ENCODE measurements around the gene RAB38.

The RAB38 gene

DNA sequence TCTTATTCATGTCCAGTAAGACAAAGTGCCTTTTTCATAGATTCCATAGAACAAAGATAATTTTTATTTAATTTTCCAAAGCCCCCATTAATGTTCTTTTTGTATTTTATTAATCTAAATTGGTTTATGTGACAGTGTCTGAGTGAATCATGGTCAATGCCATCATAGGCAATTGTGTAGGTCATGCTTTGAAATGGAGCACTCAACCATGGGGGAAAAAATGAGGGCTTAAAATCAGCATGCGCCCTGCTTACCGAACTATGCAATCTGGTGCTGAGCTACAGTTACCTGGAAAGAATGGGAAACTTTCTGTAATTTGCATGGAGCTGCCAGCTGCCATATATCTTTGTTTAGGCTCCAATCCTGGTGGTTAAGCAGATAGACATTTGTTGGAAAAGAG, 28.4 kb upstream of the RAB38 start:
- TF ChIP-seq, protein P1, sequence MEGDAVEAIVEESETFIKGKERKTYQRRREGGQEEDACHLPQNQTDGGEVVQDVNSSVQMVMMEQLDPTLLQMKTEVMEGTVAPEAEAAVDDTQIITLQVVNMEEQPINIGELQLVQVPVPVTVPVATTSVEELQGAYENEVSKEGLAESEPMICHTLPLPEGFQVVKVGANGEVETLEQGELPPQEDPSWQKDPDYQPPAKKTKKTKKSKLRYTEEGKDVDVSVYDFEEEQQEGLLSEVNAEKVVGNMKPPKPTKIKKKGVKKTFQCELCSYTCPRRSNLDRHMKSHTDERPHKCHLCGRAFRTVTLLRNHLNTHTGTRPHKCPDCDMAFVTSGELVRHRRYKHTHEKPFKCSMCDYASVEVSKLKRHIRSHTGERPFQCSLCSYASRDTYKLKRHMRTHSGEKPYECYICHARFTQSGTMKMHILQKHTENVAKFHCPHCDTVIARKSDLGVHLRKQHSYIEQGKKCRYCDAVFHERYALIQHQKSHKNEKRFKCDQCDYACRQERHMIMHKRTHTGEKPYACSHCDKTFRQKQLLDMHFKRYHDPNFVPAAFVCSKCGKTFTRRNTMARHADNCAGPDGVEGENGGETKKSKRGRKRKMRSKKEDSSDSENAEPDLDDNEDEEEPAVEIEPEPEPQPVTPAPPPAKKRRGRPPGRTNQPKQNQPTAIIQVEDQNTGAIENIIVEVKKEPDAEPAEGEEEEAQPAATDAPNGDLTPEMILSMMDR (IDR thresholded peaks at IDR 0.05; ENCODE audit: control insufficient read depth, insufficient read depth, low read depth, low read length, missing control alignments) = no peak
- no peak overlapping the region for H3K4me3 ChIP-seq (ENCODE audit: control insufficient read depth, low read depth, low read length)
- DNase-seq (ENCODE audit: low read depth) = no peak

- H3K4me3 ChIP-seq (ENCODE audit: control insufficient read depth, low read depth, low read length) = no peak overlapping the region
- DNase-seq (ENCODE audit: low read depth) = no peak
- TF ChIP-seq, protein P1 (IDR thresholded peaks at IDR 0.05; ENCODE audit: control insufficient read depth, insufficient read depth, low read depth, low read length, missing control alignments) = no peak
Measured at GRCh38 chr11:88202498-88202897, 27.3 kb upstream of the RAB38 start.

- TF ChIP-seq, protein P1 (IDR thresholded peaks at IDR 0.05; ENCODE audit: control insufficient read depth, insufficient read depth, low read depth, low read length, missing control alignments) = no peak
- no peak for DNase-seq (ENCODE audit: low read depth)
Measured at GRCh38 chr11:88196393-88196792, 21.1 kb upstream of the RAB38 start.

DNA sequence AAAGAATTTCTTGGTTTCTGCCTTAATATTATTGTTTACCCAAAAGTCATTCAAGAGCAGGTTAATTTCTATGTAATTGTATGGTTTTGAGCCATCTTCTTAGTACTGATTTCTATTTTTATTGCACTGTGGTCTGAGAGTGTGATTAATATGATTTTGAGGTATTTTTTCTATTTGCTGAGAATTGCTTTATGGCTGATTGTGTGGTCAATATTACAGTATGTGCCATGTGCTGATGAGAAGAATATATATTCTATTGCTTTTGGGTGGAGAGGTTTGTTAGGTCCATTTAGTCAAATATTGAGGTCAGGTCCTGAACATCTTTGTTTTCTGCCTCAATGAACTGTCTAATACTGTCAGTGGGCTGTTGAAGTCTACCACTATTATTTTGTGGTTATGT, 20.7 kb upstream of the RAB38 start:
- H3K4me3 ChIP-seq (ENCODE audit: control insufficient read depth, low read depth, low read length) = no peak overlapping the region
- TF ChIP-seq, protein P1 (IDR thresholded peaks at IDR 0.05; ENCODE audit: control insufficient read depth, insufficient read depth, low read depth, low read length, missing control alignments) = no peak
- DNase-seq (ENCODE audit: low read depth) = no peak

More at GRCh38 chr11:88196393-88196792, 21.1 kb upstream of the RAB38 start:
- no peak overlapping the region for H3K4me3 ChIP-seq (ENCODE audit: control insufficient read depth, low read depth, low read length)

GRCh38 chr11:88194990-88195389, 19.7 kb upstream of the RAB38 start:
- no peak for DNase-seq (ENCODE audit: low read depth)
- no peak overlapping the region for H3K4me3 ChIP-seq (ENCODE audit: control insufficient read depth, low read depth, low read length)
- TF ChIP-seq, protein P1 (IDR thresholded peaks at IDR 0.05; ENCODE audit: control insufficient read depth, insufficient read depth, low read depth, low read length, missing control alignments) = no peak

DNA sequence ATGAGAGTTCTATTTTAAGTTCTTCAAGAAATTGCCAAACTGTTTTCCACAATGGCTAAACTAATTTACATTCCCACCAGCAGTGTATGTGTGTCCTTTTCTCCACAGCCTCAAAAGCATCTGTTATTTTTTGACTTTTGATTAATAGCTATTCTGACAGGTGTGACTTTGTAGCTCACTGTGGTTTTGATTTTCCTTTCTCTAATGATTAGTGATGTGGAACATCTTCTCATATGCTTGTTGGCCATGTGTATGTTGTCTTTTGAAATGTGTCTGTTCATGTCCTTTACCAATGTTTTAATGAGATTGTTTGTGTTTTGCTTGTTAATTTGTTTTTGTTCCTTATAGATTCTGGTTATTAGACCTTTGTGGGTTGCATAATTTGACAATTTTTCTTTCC, 18.0 kb upstream of the RAB38 start:
- no peak overlapping the region for H3K4me3 ChIP-seq (ENCODE audit: control insufficient read depth, low read depth, low read length)
- no peak for DNase-seq (ENCODE audit: low read depth)
- TF ChIP-seq, protein P1 (IDR thresholded peaks at IDR 0.05; ENCODE audit: control insufficient read depth, insufficient read depth, low read depth, low read length, missing control alignments) = no peak

- H3K4me3 ChIP-seq (ENCODE audit: control insufficient read depth, low read depth, low read length) = no peak overlapping the region
- DNase-seq (ENCODE audit: low read depth) = no peak
- TF ChIP-seq, protein P1 (IDR thresholded peaks at IDR 0.05; ENCODE audit: control insufficient read depth, insufficient read depth, low read depth, low read length, missing control alignments) = no peak
Measured at GRCh38 chr11:88188932-88189253, 13.7 kb upstream of the RAB38 start.
